ENCODE measurements around the gene MLF2. TPM values are rescaled to one million over a fixed set of nuclear protein-coding genes. Genes with fewer than 3 reads are reported as not detected.

Gene MLF2
- total RNA-seq, 1 experiment from 2014 or later = 274 TPM

GRCh38 chr12:6769666-6770065 lies 16.7 kb upstream of the MLF2 start:
- DNase-seq = no peak
- Histone ChIP-seq H3K27me3 (no peaks in the 10 kb centered on the region), H3K9me3 (no peaks in the 10 kb centered on the region), H3K36me3 (peaks cover 37% of the 10 kb centered on the region), H3K4me3 (no peak overlapping the region)

- Histone ChIP-seq H3K36me3 (peaks cover 37% of the 10 kb centered on the region), H3K4me3 (no peak overlapping the region; the same call in 1 of the 2 replicates), H3K27me3 (no peaks in the 10 kb centered on the region), H3K9me3 (no peaks in the 10 kb centered on the region)
- DNase-seq = peak; percentile 24
These were observed 16.0 kb upstream of the MLF2 start for GRCh38 chr12:6768990-6769389.

GRCh38 chr12:6768437-6768914 lies 15.5 kb upstream of the MLF2 start:
- no peaks in the 10 kb centered on the region for H3K27me3 ChIP-seq
- no peaks in the 10 kb centered on the region for H3K9me3 ChIP-seq
- H3K36me3 ChIP-seq = peaks cover 37% of the 10 kb centered on the region
- H3K4me3 ChIP-seq = peak overlapping the region; percentile 90
- DNase-seq = peak; percentile 48

GRCh38 chr12:6767353-6768319 lies 14.7 kb upstream of the MLF2 start:
- Histone ChIP-seq H3K36me3 (peaks cover 37% of the 10 kb centered on the region), H3K27me3 (no peaks in the 10 kb centered on the region), H3K9me3 (no peaks in the 10 kb centered on the region), H3K4me3 (peak overlapping the region; percentile 90)
- no peak for DNase-seq

GRCh38 chr12:6766651-6767349 lies 13.9 kb upstream of the MLF2 start:
- peak; percentile 74 for DNase-seq
- H3K9me3 ChIP-seq = no peaks in the 10 kb centered on the region
- H3K4me3 ChIP-seq = peak overlapping the region; percentile 90
- H3K36me3 ChIP-seq = peaks cover 35% of the 10 kb centered on the region
- no peaks in the 10 kb centered on the region for H3K27me3 ChIP-seq

- DNase-seq = peak; percentile 94
- H3K36me3 ChIP-seq = peaks cover 27% of the 10 kb centered on the region
- peak within 1 kb of the TSS; percentile 90 for H3K4me3 ChIP-seq
- H3K9me3 ChIP-seq = no peaks in the 10 kb centered on the region
- H3K27me3 ChIP-seq = no peaks in the 10 kb centered on the region
These were observed 13.0 kb upstream of the MLF2 start, which contains the start of gene PTMS for GRCh38 chr12:6765634-6766581. TSS of gene PTMS (plus strand) at chr12:6766363. CDS start at chr12:6766706, 343 bp downstream.

- Histone ChIP-seq H3K9me3 (no peaks in the 10 kb centered on the region), H3K27me3 (no peaks in the 10 kb centered on the region), H3K4me3 (peak overlapping the region; percentile 90), H3K36me3 (peaks cover 24% of the 10 kb centered on the region)
- no peak for DNase-seq
These were observed 12.2 kb upstream of the MLF2 start for GRCh38 chr12:6765048-6765633.

- no peaks in the 10 kb centered on the region for H3K27me3 ChIP-seq
- H3K4me3 ChIP-seq = peak overlapping the region; percentile 22
- peak; percentile 98 for DNase-seq
- peaks cover 16% of the 10 kb centered on the region for H3K36me3 ChIP-seq
- no peaks in the 10 kb centered on the region for H3K9me3 ChIP-seq
These were observed 11.3 kb upstream of the MLF2 start for GRCh38 chr12:6764011-6764828.

- H3K36me3 ChIP-seq = peaks cover 8% of the 10 kb centered on the region
- peak overlapping the region; percentile 22 for H3K4me3 ChIP-seq
- no peaks in the 10 kb centered on the region for H3K9me3 ChIP-seq
- no peak for DNase-seq
- H3K27me3 ChIP-seq = no peaks in the 10 kb centered on the region
These were observed 10.4 kb upstream of the MLF2 start for GRCh38 chr12:6763380-6763779.

- no peaks in the 10 kb centered on the region for H3K36me3 ChIP-seq
- no peak overlapping the region for H3K4me3 ChIP-seq
- H3K27me3 ChIP-seq = no peaks in the 10 kb centered on the region
- H3K9me3 ChIP-seq = no peaks in the 10 kb centered on the region
- DNase-seq = no peak
These were observed 6.8 kb upstream of the MLF2 start for GRCh38 chr12:6759741-6760140.

GRCh38 chr12:6758506-6759095 lies 5.7 kb upstream of the MLF2 start:
- Histone ChIP-seq H3K36me3 (no peaks in the 10 kb centered on the region), H3K9me3 (no peaks in the 10 kb centered on the region), H3K4me3 (no peak overlapping the region), H3K27me3 (no peaks in the 10 kb centered on the region)
- no peak for DNase-seq

GRCh38 chr12:6757028-6757690 lies 4.2 kb upstream of the MLF2 start:
- H3K9me3 ChIP-seq = no peaks in the 10 kb centered on the region
- no peak for DNase-seq
- H3K36me3 ChIP-seq = peaks cover 7% of the 10 kb centered on the region
- no peaks in the 10 kb centered on the region for H3K27me3 ChIP-seq
- no peak overlapping the region for H3K4me3 ChIP-seq

- no peaks in the 10 kb centered on the region for H3K27me3 ChIP-seq
- H3K4me3 ChIP-seq = no peak overlapping the region
- no peaks in the 10 kb centered on the region for H3K9me3 ChIP-seq
- peaks cover 34% of the 10 kb centered on the region for H3K36me3 ChIP-seq
- DNase-seq = no peak
These were observed 1.5 kb upstream of the MLF2 start for GRCh38 chr12:6754411-6754810.

- Histone ChIP-seq H3K4me3 (no peak overlapping the region), H3K9me3 (no peaks in the 10 kb centered on the region), H3K27me3 (no peaks in the 10 kb centered on the region), H3K36me3 (peaks cover 40% of the 10 kb centered on the region)
- no peak for DNase-seq
These were observed 923 bp upstream of the MLF2 start for GRCh38 chr12:6753772-6754356.
